Lower lobe of right lung (tissue), 2 donors: Measurements from ENCODE around the gene WWC1. TPM values are rescaled to one million over a fixed set of nuclear protein-coding genes. Genes with fewer than 3 reads are reported as not detected.

Source experiments
- ATAC-seq, 2 donors: fragments of 200-7000 bp; cut with Tn5 transposase; one replicate each; pipeline ENCODE4 v1.9.1; 2020 to 2022; ENCODE audit warnings: mild to moderate bottlenecking in 2 of 2, moderate library complexity in 2 of 2
- DNase-seq: peaks from one replicate; pipeline ENCODE4 v3.0.0-alpha.2; 2020
- H3K27ac ChIP-seq: fragments of 200-600 bp; one replicate; pipeline ENCODE4 v1.8.0; 2022
- H3K27me3 ChIP-seq: fragments of 200-600 bp; one replicate; pipeline ENCODE4 v1.8.0; 2022; ENCODE audit warnings: low read depth
- H3K36me3 ChIP-seq: fragments of 200-600 bp; one replicate; pipeline ENCODE4 v1.8.0; 2022; ENCODE audit warnings: mild to moderate bottlenecking
- H3K4me1 ChIP-seq: fragments of 200-600 bp; one replicate; pipeline ENCODE4 v1.8.0; 2022
- H3K4me3 ChIP-seq: fragments of 200-600 bp; one replicate; pipeline ENCODE4 v1.8.0; 2022; ENCODE audit warnings: mild to moderate bottlenecking
- H3K9me3 ChIP-seq: fragments of 200-600 bp; one replicate; pipeline ENCODE4 v1.8.0; 2022
- intact Hi-C: fragments of 100-400 bp; cut with DNase I; formaldehyde crosslinking; loops from one replicate; pipeline ENCODE4 v1.11.0; 2022
- total RNA-seq: library from RNA; stranded (reverse); fragmentation: NEBNext Ultra II Directional; extraction: Animal tissue kit (Norgen Biotek cat#: 25700); gene quantifications from one replicate; pipeline ENCODE4 v1.2.1, GENCODE V29; 2021
- TF ChIP-seq, protein P1 (sequence below): fragments of 200-600 bp; IDR thresholded peaks from one replicate; pipeline ENCODE4 v1.8.0; 2022; ENCODE audit warnings: antibody characterized with exemption, mild to moderate bottlenecking
- donor health status: DM: no; HTN: yes; CAD: no; lungs with severe emphysema.

WWC1 gene
- total RNA-seq, 1 donor from 2014 or later = 61.9 TPM

DNA sequence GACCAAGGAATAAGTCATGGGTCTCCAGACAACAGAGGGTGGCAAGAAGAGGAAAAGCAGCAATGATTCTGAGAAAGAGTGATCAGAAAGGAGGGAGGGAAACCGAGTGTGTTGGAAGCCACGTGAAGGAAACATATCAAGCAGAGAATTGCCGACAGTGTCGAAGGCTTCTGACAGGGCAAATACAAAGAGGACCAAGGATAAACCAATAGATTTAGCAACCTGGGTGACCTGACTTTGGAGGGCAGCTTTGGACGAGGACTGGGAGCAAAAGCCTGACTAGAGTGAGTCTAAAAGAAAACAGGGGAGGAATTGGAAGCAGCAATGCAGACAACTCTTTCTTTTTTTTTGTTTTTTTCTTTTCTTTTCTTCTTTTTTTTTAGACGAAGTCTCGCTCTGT, 83.8 kb downstream of the WWC1 start:
- no peak for ATAC-seq
- no peak for DNase-seq
- TF ChIP-seq, protein P1, sequence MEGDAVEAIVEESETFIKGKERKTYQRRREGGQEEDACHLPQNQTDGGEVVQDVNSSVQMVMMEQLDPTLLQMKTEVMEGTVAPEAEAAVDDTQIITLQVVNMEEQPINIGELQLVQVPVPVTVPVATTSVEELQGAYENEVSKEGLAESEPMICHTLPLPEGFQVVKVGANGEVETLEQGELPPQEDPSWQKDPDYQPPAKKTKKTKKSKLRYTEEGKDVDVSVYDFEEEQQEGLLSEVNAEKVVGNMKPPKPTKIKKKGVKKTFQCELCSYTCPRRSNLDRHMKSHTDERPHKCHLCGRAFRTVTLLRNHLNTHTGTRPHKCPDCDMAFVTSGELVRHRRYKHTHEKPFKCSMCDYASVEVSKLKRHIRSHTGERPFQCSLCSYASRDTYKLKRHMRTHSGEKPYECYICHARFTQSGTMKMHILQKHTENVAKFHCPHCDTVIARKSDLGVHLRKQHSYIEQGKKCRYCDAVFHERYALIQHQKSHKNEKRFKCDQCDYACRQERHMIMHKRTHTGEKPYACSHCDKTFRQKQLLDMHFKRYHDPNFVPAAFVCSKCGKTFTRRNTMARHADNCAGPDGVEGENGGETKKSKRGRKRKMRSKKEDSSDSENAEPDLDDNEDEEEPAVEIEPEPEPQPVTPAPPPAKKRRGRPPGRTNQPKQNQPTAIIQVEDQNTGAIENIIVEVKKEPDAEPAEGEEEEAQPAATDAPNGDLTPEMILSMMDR = no peak

DNA sequence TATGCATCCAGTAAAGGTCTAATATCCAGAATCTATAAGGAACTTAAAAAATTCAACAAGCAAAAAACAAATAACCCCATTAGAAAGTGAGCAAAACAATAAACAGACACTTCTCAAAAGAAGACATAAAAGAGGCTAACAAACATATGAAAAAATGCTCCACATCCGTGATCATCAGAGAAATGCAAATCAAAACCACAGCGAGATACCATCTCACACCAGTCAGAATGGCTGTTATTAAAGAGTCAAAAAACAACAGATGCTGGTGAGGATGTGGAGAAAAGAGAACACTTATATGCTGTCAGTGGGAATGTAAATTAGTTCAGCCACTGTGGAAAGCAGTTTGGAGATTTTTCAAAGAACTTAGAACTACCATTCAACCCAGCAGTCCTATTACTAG, 86.1 kb downstream of the WWC1 start:
- H3K36me3 ChIP-seq = no peaks in the 10 kb centered on the region
- H3K4me3 ChIP-seq = no peak overlapping the region
- no peaks in the 10 kb centered on the region for H3K4me1 ChIP-seq
- H3K27ac ChIP-seq = no peak overlapping the region
- intact Hi-C loops = no loop called here
- ATAC-seq = no peak
- H3K27me3 ChIP-seq = no peaks in the 10 kb centered on the region
- TF ChIP-seq, protein P1 = no peak
- no peak for DNase-seq
- no peaks in the 10 kb centered on the region for H3K9me3 ChIP-seq

More for the DNA sequence above, 83.8 kb downstream of the WWC1 start:
- Histone ChIP-seq H3K4me1 (no peaks in the 10 kb centered on the region), H3K27ac (no peak overlapping the region), H3K36me3 (no peaks in the 10 kb centered on the region), H3K9me3 (no peaks in the 10 kb centered on the region), H3K27me3 (no peaks in the 10 kb centered on the region), H3K4me3 (no peak overlapping the region)
- intact Hi-C loops = no loop called here

DNA sequence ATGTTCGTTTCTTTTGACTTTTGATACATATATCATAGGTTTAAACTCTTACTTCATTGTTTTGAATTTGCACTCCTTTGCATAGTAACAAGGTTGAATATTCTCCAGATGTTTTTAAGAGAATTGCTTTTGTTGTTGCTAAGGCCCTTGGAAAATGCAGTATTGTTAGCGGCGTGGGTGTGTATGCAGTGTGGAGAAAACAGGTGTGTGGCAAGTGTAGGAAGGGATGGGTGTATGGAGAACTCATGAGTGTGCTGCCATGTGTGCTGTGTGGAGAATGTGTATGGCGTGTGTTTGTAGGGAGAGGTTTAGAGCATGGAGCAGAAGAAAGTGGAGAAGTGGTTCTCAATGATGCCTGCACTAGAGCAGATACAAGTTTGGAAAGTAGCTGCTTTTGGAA, 87.3 kb downstream of the WWC1 start:
- H3K4me3 ChIP-seq = no peak overlapping the region
- TF ChIP-seq, protein P1 = no peak
- intact Hi-C loops = no loop called here
- H3K27ac ChIP-seq = no peak overlapping the region
- no peaks in the 10 kb centered on the region for H3K9me3 ChIP-seq
- no peak for ATAC-seq
- no peak for DNase-seq
- no peaks in the 10 kb centered on the region for H3K36me3 ChIP-seq
- H3K4me1 ChIP-seq = no peaks in the 10 kb centered on the region
- H3K27me3 ChIP-seq = no peaks in the 10 kb centered on the region

DNA sequence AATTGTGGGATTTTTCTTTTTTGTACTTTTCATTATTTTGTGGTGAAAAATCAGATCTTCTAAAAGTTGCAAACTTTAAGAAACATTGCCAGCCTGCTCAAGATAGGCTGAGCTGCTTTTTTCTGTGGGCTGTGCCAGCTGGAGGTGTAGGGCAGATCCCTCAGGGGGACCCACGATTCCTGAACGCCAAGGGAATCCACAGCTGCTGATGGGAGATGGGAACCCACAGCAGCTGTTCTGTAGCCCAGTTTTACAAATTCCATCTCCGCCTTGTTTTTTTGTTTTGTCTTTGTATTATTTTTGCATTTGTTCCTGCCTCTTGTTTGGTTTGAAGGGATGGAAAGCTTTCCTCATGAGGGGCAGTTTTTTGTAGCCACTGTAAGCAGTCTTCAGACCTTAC, 91.0 kb downstream of the WWC1 start:
- Histone ChIP-seq H3K4me1 (no peaks in the 10 kb centered on the region), H3K27ac (no peak overlapping the region), H3K4me3 (no peak overlapping the region), H3K27me3 (no peaks in the 10 kb centered on the region), H3K9me3 (no peaks in the 10 kb centered on the region), H3K36me3 (no peaks in the 10 kb centered on the region)
- ATAC-seq = no peak
- TF ChIP-seq, protein P1 = no peak
- DNase-seq = no peak
- intact Hi-C loops = no loop called here

DNA sequence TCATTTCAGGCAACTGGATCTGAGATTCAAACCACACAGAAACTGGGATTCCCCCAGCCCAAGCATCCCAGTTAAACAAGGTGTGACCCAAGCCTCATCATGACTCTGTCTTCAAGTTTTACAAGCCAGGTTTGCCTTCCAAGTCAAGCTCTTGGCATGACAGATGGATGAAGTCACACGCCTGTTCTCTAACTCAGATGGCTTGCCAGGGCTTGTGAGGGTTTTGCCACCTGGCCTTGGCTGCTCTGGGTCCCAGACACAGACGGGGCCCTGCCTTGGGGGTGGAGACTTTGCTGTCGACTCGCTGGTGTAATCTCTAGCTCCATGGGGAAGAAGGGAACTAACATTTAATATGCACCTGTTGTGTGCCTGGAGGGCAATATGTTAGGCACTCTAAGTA, 99.0 kb downstream of the WWC1 start:
- Histone ChIP-seq H3K27me3 (no peaks in the 10 kb centered on the region), H3K36me3 (peaks cover 5% of the 10 kb centered on the region), H3K4me3 (no peak overlapping the region), H3K4me1 (no peaks in the 10 kb centered on the region), H3K27ac (no peak overlapping the region), H3K9me3 (no peaks in the 10 kb centered on the region)
- no peak for ATAC-seq
- intact Hi-C loops = no loop called here
- TF ChIP-seq, protein P1 = no peak
- no peak for DNase-seq

DNA sequence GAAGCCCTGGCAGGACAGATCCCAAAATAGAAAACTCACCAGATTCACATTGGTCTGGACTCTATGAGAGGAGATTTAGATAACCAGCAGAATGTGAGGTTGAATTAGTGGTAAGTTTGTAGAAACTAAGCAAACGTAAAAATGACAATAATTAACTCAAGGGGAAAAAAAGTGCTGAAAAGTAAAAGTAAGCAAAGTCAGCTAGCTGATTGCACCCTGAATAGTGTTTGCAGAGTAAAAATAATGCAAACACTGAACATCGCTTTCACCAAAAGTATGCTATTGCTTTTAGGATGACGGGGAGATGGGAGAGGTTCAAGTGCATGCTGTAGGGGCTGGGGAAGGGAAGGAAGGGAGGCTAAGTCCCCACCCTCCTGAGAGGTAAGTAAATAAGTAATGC, 102.3 kb downstream of the WWC1 start:
- no peak for ATAC-seq
- H3K27me3 ChIP-seq = no peaks in the 10 kb centered on the region
- H3K4me3 ChIP-seq = no peak overlapping the region
- intact Hi-C loops = no loop called here
- no peaks in the 10 kb centered on the region for H3K9me3 ChIP-seq
- TF ChIP-seq, protein P1 = no peak
- H3K4me1 ChIP-seq = no peaks in the 10 kb centered on the region
- H3K27ac ChIP-seq = no peak overlapping the region
- DNase-seq = no peak
- peaks cover 5% of the 10 kb centered on the region for H3K36me3 ChIP-seq
